Suprapubic skin (tissue), 4 donors: Measurements from ENCODE around the gene CYB5D1. TPM values are rescaled to one million over a fixed set of nuclear protein-coding genes. Genes with fewer than 3 reads are reported as not detected.

Source experiments
- DNase-seq, 2 donors: peaks; one replicate each; pipeline ENCODE4 v3.0.0-alpha.2; 2019; ENCODE audit warnings: low spot score in 2 of 2
- H3K27ac ChIP-seq: fragments of 200-600 bp; sonication (generic); one replicate; pipeline ENCODE4 v1.5.1; 2019
- H3K27me3 ChIP-seq: fragments of 200-600 bp; sonication (generic); one replicate; pipeline ENCODE4 v1.5.1; 2019
- H3K36me3 ChIP-seq: fragments of 200-600 bp; sonication (generic); one replicate; pipeline ENCODE4 v1.5.1; 2019
- H3K4me1 ChIP-seq: fragments of 200-600 bp; sonication (generic); one replicate; pipeline ENCODE4 v1.5.1; 2019
- H3K4me3 ChIP-seq: fragments of 200-600 bp; sonication (generic); one replicate; pipeline ENCODE4 v1.5.1; 2019; ENCODE audit warnings: mild to moderate bottlenecking
- H3K9me3 ChIP-seq: fragments of 200-600 bp; sonication (generic); one replicate; pipeline ENCODE4 v1.5.1; 2019
- EP300 ChIP-seq: sonication (generic); formaldehyde crosslinking; IDR thresholded peaks from one replicate; pipeline ENCODE4 v1.6.1; 2017; ENCODE audit warnings: antibody characterized with exemption
- POLR2A ChIP-seq, 2 donors: fragments of 450-650 bp; IDR thresholded peaks; one replicate each; pipeline ENCODE4 v1.6.1; 2017; ENCODE audit warnings: antibody characterized with exemption in 2 of 2, mild to moderate bottlenecking in 2 of 2, moderate library complexity in 2 of 2
- POLR2AphosphoS5 ChIP-seq, 3 donors: sonication (generic); formaldehyde crosslinking; IDR thresholded peaks; one replicate each; pipeline ENCODE4 v1.6.1; 2017; ENCODE audit warnings: antibody characterized with exemption in 3 of 3
- WGBS: methylation state at CpG from one replicate; pipeline ENCODE4 v1.1.5; 2018; 5-methylcytosine and 5-hydroxymethylcytosine counted together
- total RNA-seq, 4 donors: library from RNA; depleted of rRNA; stranded (reverse); fragments of >200 nt; gene quantifications; one replicate each; pipeline ENCODE4 v1.1.0, GENCODE V29; 2016
- TF ChIP-seq, protein P1 (sequence below), 2 donors: fragments of 200-600 bp in 1 of 2; fragments of 450-650 bp in 1 of 2; sonication (generic) in 1 of 2; IDR thresholded peaks; one replicate each; pipeline ENCODE4 v1.5.1; 2016 to 2019; ENCODE audit warnings: antibody characterized with exemption in 2 of 2, mild to moderate bottlenecking in 1 of 2, moderate library complexity in 1 of 2

The CYB5D1 gene
- total RNA-seq, 4 donors from 2014 or later, result 7.1 to 10.8 (median 9.8) TPM

DNA sequence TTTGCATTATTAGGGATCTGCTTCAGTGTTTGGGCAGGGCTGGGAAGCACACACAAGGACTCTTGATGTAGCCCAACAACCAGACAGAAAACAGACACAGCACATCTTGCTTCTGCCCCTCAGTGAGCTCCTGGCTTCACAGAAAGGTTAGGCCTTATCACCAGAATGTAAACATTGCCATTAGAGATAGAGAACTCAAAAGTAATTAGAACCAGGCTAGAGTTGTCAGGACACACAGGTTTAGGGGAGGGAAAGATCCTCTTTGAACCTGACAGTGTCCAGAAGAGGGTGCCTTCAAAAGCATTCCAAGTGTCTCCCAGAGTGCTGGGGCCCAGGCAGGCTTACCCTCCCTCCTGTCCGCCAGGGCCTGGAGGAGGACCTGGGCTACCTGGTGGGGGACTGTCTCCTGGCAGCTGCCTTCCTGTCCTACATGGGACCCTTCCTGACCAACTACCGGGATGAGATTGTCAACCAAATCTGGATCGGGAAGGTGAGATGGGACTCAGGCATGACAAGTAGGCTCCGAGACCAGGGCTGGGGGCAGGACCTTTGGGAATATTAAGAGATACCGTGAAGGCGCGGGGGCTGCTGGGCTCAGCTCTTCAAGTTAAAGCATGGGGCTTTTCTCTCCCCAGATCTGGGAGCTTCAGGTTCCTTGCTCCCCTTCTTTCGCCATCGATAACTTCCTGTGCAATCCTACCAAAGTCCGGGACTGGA lies 40.7 kb upstream of the CYB5D1 start:
- TF ChIP-seq EP300, result no peak
- TF ChIP-seq POLR2A (IDR thresholded peaks at IDR 0.05), result no peak
- TF ChIP-seq, protein P1, sequence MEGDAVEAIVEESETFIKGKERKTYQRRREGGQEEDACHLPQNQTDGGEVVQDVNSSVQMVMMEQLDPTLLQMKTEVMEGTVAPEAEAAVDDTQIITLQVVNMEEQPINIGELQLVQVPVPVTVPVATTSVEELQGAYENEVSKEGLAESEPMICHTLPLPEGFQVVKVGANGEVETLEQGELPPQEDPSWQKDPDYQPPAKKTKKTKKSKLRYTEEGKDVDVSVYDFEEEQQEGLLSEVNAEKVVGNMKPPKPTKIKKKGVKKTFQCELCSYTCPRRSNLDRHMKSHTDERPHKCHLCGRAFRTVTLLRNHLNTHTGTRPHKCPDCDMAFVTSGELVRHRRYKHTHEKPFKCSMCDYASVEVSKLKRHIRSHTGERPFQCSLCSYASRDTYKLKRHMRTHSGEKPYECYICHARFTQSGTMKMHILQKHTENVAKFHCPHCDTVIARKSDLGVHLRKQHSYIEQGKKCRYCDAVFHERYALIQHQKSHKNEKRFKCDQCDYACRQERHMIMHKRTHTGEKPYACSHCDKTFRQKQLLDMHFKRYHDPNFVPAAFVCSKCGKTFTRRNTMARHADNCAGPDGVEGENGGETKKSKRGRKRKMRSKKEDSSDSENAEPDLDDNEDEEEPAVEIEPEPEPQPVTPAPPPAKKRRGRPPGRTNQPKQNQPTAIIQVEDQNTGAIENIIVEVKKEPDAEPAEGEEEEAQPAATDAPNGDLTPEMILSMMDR (IDR thresholded peaks at IDR 0.05), result no peak
- no peak for TF ChIP-seq POLR2AphosphoS5 (IDR thresholded peaks at IDR 0.05)
- Histone ChIP-seq H3K9me3 (no peaks in the 10 kb centered on the region), H3K36me3 (no peaks in the 10 kb centered on the region), H3K27me3 (peaks cover 2% of the 10 kb centered on the region), H3K4me3 (no peak overlapping the region), H3K4me1 (no peaks in the 10 kb centered on the region), H3K27ac (no peak overlapping the region)
- DNase-seq, result no peak
- WGBS, result 87% methylated on average over 3 of the region's 10 CpGs

DNA sequence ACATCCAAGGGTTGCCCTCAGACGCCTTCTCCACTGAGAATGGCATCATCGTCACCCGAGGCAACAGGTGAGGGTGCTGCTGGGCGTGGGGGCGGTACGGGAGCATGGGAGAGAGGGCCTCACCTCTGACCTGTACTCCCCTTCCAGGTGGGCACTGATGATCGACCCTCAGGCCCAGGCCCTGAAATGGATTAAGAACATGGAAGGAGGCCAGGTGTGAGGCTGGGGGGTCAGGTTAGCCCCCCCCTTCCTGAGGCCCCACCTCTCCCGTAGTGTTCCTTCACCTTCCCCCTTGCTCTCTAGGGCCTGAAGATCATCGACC lies 40.2 kb upstream of the CYB5D1 start:
- 84% methylated on average over 5 of the region's 9 CpGs for WGBS
- H3K27me3 ChIP-seq, result peaks cover 2% of the 10 kb centered on the region
- no peak overlapping the region for H3K4me3 ChIP-seq
- H3K36me3 ChIP-seq, result no peaks in the 10 kb centered on the region
- no peak for DNase-seq
- no peak overlapping the region for H3K27ac ChIP-seq
- no peaks in the 10 kb centered on the region for H3K9me3 ChIP-seq
- H3K4me1 ChIP-seq, result no peaks in the 10 kb centered on the region
- TF ChIP-seq, protein P1 (IDR thresholded peaks at IDR 0.05), result no peak
- TF ChIP-seq POLR2AphosphoS5 (IDR thresholded peaks at IDR 0.05) (no peak), EP300 (no peak), POLR2A (IDR thresholded peaks at IDR 0.05) (no peak)

DNA sequence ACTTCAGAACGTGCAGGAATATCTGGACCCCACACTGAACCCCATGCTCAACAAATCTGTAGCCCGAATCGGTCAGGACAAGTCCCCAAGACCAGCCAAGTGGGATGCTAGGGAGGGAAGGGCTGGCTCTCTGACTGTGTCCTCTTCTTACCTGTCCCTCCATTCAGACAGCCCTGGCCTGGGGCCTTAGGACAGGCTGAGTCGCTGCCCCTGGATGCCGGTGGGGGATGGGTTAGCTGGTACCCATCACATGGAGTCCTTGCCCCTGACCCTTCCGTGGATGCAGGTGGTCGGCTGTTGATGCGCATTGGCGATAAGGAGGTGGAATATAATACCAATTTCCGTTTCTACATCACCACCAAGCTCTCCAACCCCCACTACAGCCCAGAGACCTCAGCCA lies 39.8 kb upstream of the CYB5D1 start:
- H3K36me3 ChIP-seq, result no peaks in the 10 kb centered on the region
- 88% methylated on average over 10 of the region's 10 CpGs for WGBS
- H3K4me3 ChIP-seq, result no peak overlapping the region
- TF ChIP-seq POLR2A (IDR thresholded peaks at IDR 0.05) (no peak), EP300 (no peak), POLR2AphosphoS5 (IDR thresholded peaks at IDR 0.05) (no peak)
- TF ChIP-seq, protein P1 (IDR thresholded peaks at IDR 0.05), result no peak
- H3K9me3 ChIP-seq, result no peaks in the 10 kb centered on the region
- H3K4me1 ChIP-seq, result no peaks in the 10 kb centered on the region
- H3K27me3 ChIP-seq, result peaks cover 2% of the 10 kb centered on the region
- H3K27ac ChIP-seq, result no peak overlapping the region
- no peak for DNase-seq

DNA sequence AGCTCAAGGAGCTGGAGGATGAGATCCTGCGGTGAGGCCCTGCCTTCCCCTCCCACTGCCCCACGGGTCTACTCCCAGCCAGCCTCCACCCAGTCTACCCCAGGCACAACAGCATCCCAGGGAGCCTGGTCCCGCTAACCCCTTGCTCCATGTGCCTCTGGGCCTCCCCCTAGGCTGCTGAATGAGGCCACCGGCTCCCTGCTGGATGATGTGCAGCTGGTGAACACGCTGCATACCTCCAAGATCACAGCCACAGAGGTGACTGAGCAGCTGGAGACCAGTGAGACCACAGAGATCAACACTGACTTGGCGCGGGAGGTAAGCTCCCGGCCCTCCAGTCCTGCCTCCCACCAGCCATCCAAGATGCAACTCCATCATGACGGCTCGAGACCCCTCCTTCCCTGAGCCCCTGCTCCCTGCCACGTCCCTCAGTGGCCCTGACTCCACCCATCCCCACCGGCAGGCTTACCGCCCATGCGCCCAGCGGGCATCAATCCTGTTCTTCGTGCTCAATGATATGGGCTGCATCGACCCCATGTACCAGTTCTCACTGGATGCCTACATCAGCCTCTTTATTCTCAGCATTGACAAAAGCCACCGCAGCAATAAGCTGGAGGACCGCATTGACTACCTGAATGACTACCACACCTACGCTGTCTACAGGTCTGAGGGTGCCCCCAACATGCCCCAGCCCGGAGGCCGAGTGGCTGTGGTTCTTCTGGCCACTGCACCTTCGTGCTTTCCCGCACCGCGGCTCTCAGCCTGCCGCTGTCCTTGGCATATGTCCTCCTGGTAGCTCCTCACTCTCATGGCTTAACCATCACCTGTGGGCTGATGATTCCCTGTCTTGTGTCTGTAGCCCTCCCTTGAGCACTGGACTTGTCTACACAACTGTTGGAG lies 38.8 kb upstream of the CYB5D1 start:
- TF ChIP-seq, protein P1 (IDR thresholded peaks at IDR 0.05), result no peak
- TF ChIP-seq EP300, result no peak
- TF ChIP-seq POLR2AphosphoS5 (IDR thresholded peaks at IDR 0.05), result no peak
- TF ChIP-seq POLR2A (IDR thresholded peaks at IDR 0.05), result no peak
- Histone ChIP-seq H3K4me3 (no peak overlapping the region), H3K4me1 (no peaks in the 10 kb centered on the region), H3K27ac (no peak overlapping the region), H3K27me3 (peaks cover 2% of the 10 kb centered on the region), H3K9me3 (no peaks in the 10 kb centered on the region), H3K36me3 (no peaks in the 10 kb centered on the region)
- DNase-seq, result no peak
- WGBS, result 88% methylated on average over 22 of the region's 27 CpGs

DNA sequence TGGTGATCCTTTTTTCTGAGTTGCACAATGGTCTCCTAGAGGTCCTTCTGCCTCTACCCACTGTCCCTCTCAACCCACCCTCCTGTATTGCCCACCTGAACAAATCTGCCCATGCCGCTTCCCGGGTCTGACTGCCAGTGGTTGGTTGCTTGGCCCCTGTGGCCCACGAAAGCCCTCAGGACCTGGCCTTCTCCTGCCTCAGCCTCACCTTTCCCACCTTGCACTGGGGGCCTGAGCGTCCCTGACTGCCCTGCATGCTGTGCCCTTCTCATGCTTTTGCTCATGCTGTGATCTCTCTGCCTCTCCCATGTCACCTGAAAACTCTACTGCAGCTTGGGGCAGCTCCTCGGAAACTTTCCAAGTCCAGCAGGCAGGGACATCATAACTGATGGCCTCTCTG lies 37.6 kb upstream of the CYB5D1 start:
- H3K4me1 ChIP-seq, result peaks cover under 1% of the 10 kb centered on the region
- H3K27me3 ChIP-seq, result peaks cover 2% of the 10 kb centered on the region
- no peak overlapping the region for H3K27ac ChIP-seq
- WGBS, result 87% methylated on average over 5 of the region's 5 CpGs
- no peaks in the 10 kb centered on the region for H3K36me3 ChIP-seq
- H3K9me3 ChIP-seq, result no peaks in the 10 kb centered on the region
- DNase-seq, result no peak
- no peak overlapping the region for H3K4me3 ChIP-seq
- TF ChIP-seq POLR2A (IDR thresholded peaks at IDR 0.05), result no peak
- TF ChIP-seq POLR2AphosphoS5 (IDR thresholded peaks at IDR 0.05), result no peak
- no peak for TF ChIP-seq EP300
- TF ChIP-seq, protein P1 (IDR thresholded peaks at IDR 0.05), result no peak
